Erythroblast (primary cell): Measurements from ENCODE around the gene IFI16.

Experiments used
- GATA1 ChIP-seq: IDR thresholded peaks from 2 replicates; pipeline ENCODE4 v1.6.1; 2011; ENCODE audit warnings: low read depth, mild to moderate bottlenecking, control low read depth, low read length, moderate library complexity
- POLR2A ChIP-seq: IDR thresholded peaks from 2 replicates; pipeline ENCODE4 v1.6.1; 2011; ENCODE audit warnings: mild to moderate bottlenecking, low read length

DNA sequence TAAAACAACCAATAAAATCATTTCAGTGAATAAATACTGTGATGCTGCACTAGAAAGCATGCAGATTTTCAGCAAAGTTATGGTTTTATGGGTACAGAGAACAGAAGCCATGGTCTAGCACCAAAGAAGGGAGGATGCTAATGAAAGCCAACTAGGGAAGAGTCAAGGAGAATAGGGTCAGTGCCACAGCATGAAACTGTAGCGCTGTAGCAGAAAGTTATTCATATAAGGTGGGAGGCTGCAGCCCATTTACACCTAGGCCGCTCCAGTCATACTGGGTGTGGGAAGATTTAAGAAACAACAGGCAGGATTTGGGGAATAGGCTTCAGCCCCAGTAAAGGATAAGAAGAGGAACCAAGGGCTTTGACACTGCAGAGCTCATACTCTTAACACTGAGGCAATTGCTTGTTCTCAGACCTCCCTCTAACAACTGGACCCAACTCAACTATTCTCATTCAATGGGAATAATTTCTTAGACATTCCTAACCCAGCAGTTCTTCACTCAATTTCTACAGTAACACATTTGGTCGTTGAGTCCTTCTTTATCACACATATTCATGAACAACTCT is 4.4 kb downstream of the IFI16 start:
- TF ChIP-seq POLR2A: no peak
- no peak for TF ChIP-seq GATA1
